ENCODE data around the gene THAP9.
"Not testable (repeated sequence)": the region's sequence is repeated elsewhere in the genome, so short reads cannot be mapped to it uniquely, and the experiment has no call there.

The THAP9 gene

DNA sequence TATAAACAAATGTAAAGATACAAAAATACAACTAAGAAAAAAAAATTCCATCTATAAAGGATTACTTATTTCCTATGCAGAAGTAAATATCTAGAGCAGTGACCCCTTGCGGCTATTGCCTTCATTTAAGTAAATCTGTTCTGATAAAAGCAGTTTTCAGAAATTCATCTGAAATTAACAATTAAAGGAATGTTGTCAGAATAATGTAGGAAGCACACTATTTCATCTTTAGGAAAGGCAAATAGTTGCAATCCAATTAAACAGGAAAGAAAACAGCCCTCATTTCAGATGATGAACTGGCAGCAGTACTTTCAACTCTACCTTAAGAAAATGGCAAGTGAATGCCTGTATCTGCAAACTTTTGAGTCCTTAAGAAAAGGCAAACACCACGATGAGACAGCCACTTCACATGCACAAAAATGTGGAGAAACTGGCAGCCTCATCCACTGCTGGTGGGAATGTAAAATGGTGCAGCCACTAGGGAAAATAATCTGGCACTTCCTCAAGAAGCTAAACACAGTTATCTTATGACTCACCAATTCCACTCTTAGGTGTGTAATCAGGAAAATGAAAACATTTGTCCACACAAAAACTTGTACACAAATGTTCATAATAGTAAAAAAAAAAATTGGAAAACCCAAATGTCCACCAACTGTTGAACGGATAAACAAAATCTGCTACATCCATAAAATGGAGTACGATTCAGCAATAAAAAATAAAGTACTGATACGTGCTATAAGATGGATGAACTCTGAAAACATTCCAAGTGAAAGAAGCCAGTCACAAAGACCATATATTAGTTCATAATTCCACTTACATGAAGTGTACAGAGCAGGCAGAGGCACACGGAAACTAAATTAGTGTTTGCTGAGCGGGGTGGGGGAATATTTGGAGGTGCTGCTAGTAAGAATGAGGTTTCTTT is 2.0 kb upstream of the THAP9 start:
- DNase-seq: no peak

DNA sequence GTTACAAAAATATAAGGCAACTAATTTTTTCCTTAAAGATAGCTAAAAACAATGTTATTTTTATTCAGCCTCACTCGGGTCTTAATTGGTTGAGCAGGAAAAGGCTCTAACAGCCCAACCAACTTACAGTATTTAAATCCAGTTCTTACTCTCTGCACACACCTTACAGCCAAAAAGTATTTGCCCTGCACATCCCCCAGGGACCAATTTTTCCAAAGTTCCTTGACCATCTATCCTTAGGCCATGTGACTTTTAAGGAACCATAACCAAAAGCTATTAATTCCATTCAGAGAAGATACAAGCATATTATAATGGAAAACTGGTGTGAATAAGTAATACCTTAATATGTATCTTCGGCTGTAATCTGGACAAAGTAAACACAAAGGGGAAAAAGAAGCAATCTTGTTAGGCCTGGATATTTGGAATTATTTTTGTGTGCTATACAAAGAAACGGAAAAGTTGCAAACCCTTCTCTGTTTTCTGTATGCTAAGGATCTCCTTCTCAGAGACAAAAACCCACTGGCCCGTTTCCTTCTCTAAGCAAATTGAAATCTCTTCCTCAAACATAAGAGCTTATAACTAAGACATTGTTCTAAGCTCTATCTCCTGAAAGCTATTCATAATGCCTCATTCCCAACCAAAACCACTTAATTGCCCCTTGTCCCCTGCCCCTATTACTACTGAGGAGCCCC is 1.0 kb upstream of the THAP9 start:
- no peak for DNase-seq

DNA sequence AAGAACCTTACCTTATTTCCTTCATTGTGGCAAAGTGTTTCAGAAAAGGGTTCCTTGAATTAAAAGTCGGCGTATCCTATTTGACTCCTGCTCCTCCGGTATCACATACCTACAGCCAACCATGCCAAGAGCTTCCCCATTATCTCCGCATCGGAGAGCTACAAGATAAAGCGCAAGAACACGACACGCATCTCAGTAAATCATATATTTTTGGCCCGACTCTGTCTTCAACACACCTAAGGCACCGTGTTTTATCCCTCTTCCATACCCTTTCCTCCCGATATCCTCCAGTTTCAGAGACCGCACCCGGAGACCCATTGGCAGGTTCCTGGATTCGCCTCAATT is 497 bp upstream of the THAP9 start:
- no peak for DNase-seq

DNA sequence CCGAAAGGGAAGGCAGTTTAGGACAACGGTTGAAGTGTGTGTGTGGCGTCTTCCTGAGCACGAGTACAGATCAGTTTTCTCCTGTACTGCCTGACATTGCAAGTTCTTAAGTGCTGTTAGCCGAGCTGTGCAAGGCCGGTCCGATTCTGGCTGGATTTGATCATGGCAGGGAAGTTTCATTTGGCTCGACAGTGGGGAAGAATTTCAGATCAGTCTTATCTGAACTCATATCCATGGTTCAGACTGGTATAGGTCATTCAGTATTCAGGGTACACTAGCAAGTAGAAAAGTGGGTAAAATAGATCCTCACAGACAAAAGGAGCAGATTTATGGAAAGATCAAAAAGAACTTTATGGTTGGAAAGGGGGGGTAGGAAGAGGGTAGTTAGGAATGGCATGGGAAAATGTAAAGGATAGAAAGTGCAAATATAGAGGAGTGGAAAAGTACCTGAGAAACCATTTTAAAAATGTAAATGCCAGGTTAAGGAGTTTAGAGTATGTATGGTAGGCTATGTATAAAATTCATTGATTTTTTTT is 716 bp downstream of the THAP9 start:
- no peak for DNase-seq

DNA sequence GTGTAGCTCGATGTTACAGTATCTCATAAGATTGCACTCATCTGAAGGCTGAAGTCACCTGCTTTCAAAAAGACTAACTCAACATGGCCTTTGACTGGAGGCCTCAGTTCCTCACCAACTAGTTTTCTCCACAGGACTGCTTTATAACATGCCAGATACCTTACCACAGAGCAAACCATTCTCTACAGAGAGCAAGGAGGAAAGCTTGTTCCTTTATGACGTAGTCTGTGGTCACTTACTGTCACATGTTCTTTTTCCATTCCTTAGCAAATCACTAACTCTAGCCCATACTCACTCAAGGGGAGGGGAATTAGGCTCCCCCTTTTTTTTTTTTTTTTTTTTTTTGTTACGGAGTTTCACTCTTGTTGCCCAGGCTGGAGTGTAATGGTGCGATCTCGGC is 3.2 kb downstream of the THAP9 start:
- DNase-seq: no peak

DNA sequence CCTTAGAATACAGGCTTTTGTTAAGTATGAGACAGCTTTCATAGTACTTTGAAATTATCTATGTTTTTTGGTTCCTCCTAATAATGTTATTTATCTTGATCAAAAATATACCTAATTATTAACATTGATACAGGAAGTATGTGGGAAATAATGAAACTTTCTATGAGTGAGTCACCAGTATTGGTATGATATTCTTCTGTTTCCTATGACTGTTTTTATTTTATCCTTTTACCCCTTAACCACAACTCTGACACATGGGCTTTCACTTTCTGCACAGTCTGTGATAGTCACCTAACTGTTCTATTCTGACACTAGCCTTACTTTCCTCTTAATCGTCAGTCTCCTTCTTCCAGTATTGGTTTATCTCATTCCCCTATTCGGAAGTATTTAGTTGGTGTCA is 4.7 kb downstream of the THAP9 start:
- peak; percentile 23 to 42 for DNase-seq

DNA sequence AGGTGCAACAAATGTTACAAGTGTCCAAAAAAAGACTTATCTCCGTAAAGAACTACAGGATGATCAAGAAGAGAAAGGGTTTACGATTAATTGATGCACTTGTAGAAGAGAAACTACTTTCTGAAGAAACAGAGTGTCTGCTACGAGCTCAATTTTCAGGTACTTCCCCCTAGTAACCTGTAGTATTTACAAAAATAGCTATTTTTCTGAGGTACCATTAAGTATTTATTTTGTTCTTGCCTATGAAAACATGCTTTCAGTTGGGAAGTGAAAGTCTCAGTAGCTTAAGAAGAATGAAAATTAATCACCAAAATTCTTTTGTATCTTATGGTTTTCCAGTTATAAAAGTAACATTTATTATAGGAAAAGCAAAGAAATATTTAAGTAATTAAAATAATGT is 5.9 kb downstream of the THAP9 start:
- DNase-seq: no peak

DNA sequence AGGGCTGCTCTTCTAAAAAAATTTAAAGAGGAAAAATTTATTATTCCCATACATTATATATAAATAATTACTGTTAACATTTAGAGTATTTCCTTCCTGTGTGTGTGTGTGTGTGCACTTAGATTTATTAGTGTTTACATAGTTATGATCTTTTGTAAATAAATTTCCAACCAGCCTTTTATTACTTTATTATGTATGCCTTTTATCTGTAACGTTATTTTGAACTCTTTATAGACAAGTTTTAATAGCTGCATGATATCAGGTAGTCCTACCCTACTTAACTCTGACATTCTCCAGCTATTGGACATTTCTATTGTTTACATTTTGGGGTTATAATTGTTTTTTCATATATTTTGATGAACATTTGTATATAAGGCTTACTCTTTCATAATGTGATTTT is 8.8 kb downstream of the THAP9 start:
- DNase-seq: no peak

DNA sequence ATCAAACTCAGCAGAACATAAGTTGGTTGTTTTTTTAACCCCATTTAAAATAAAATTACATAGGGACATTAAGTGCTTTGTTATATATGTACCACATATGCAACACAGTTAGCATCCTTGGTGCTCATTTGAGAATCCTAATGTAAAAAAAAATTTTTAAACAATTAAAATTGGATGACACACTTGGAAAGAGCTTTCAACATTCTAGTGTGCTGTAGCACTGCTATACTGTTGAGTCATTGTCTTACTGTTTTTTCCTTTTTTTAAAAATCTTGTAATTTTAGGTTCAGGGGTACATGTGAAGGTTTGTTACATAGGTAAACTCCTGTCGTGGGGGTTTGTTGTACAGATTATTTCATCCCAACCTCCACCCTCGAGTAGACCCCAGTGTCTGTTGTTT is 12.8 kb downstream of the THAP9 start:
- no peak for DNase-seq

DNA sequence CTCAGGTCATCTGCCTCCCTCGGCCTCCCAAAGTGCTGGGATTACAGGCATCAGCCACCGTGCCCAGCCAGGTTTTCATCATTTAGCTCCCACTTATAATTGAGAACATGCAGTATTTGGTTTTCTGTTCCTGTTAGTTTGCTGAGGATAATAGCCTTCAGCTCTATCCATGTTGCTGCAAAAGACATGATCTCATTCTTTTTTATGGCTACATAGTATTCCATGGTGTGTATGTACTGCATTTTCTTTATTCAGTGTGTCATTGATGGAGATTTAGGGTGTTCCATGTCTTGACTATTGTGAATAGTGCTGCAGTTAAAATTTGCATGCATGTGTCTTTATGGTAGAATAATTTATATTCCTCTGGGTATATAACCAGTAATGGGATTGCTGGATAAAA is 13.4 kb downstream of the THAP9 start:
- DNase-seq: not testable (repeated sequence)

DNA sequence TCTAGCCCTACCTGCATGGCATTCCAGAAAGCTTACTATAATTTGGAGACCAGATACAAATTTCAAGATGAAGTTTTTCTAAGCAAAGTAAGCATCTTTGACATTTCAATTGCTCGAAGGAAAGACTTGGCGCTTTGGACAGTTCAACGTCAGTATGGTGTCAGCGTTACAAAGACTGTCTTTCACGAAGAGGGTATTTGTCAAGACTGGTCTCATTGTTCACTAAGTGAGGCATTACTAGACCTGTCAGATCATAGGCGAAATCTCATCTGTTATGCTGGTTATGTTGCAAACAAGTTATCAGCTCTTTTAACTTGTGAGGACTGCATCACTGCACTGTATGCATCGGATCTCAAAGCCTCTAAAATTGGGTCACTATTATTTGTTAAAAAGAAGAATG is 17.6 kb downstream of the THAP9 start:
- no peak for DNase-seq

DNA sequence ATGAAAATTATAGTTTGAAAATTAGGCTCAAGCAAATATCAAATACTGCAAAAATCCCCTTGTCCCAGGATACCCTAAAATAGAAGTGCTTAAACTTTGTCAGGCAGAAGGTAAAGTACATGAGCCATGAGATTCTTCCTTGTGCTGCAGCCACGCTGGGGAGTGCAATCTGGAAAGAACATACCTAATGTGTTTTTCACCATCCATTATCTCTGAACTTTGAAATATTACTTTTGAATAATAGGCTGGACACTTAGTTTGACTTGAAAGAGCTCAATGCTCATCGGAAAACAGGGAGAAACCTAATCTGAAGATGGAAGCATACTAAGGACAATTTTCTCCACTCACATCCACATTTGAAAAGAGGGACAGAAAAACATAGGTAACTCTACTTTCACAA is 18.9 kb downstream of the THAP9 start:
- no peak for DNase-seq

DNA sequence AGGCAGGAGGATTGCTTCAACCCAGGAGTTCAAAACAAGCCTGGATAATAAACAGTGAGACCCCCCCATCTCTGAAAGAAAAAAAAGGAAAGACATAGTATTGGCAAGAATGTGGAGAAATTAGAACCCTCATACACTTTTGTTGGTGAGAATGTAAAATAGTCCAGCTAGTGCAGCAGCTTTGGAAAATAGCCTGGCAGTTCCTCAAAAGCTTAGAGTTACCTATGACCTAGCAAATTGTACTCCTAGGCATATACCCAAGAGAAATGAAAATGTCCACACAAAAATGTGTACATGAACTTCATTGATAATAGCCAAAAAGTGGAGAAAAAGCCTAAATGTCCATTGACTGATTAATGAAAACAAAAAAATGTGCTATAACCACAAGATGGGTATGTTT is 21.3 kb downstream of the THAP9 start:
- DNase-seq: no peak

DNA sequence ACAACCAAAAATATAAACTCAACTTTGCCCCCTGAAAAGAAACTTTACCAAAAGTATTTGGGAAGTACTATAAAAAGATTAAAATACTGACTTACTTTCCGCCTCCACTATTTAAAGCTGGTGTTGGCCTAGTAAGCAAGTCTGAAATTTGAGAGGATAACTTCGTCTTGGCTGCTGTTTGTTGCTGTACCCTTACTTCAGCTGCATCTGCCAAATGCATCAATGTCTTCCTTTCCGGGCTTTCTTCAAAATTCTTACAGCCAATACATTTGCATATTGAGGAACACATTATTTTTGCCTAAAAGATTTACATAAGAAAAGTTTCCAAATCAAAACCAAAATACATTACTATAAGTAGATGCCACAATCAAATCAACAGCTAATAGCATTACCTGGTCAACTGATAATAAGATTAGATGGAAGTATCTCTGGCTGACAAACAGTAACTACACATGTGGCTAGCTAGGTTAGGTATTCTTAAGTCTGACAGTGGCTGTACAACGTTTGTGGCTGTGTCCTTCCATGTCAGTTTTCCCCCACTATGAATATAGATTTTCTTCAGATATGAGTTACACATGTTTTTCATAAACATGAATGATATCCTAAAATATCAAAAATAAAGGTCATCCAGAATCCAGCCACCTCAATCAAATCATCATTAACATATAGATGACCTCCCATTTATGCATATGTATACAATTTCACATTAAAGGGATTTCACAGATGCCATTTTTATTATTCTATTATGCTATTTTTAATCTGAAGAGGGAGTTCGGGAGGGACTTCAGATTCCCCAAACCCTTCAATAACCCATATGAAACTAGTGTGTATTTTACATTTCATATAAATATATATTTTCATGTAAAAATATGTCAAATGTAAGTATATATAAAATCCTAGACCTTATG is 30.6 kb downstream of the THAP9 start:
- DNase-seq: no peak

DNA sequence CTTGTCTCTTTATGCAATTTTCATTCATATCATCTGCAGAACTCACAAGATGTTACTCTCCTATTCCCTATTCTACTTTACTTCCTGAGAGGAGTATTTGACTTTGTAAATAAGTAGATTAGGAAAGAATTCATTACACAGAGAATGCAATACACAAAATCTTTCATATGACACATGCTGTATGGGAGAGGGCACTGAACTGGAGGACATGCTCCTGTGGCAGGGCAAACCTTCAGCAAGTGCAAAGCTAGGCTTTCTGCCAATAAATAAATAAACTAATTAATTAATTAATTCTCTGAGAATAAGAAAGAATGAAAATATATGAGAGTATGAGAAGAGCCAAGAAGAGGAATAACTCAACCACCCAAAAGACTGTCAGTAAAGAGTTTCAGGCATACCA is 33.9 kb downstream of the THAP9 start:
- no peak for DNase-seq

DNA sequence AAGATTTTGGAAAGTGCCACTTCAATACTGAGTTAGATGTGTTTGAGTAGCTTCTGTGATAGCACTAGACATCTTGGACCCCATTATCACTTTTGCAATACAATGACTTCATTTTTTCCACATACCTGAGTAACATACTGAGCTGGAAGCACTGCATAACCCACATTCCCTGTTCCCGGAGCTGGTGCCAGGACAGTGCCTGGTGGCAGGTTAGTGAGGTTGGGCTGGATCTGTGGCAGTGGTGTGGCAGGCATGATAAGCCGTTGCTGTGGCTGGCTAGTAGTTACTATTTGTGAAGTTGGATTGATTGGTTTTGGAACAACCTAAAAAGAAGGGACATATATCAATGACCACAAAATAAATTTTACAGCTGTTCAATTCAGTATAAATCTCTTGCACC is 38.9 kb downstream of the THAP9 start:
- DNase-seq: no peak

DNA sequence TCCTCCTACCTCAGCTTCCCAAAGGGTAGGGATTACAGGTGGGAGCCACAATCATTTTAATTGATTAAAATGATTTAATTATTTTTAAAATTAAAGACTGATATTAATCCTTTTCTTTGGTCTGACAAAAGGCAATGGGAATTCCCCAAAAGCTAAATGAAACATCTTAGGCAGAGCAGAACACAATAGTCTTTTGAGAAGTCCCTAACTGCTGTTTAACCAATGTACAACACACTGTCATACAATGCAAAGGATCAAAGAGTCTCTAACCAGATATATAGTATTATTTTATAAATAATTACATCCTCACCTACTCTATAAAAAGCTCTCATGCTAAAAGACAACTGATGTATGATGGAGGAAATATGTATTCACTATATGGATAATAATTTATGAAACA is 47.0 kb downstream of the THAP9 start:
- no peak for DNase-seq

DNA sequence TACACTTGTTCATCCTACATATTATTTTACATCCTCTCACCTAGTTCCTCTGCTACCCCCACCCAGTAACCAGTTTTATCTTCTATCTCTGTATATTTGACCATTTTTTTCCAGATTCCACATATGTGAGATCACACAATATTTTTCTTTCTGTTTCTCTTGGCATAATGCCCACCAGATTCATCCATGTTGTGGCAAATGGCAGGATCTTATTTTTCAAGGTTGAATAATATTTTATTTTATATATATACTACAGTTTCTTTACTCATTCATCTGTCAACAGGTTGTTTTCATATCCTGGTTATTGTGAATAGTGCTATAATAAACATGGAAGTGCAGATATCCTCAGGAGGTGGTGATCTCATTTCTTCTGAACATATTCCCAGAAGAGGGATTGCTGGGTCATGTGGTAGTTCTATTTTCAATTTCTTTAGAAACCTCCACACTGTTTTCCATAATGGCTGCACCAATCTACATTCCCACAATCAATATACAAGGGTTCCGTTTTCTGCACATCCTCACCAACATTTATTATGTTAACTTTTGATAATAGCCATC is 48.2 kb downstream of the THAP9 start:
- no peak for DNase-seq

DNA sequence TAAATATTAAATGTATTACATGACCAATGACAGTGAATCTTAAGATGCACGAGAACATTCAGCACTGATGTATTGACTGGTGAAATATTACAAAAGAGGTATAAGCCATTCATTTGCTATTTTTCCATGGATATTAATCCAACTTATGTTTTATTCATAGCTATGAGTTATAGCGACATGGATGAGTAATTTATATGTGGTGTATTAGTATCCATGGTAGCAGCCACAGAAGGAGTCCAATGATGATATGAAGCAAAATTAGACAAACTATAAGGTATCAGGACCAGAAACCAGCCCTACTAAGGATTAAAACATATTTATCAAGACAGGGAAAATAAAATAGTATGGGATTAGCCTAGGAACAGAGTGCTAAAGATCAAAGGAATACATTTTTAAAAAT is 50.7 kb downstream of the THAP9 start:
- no peak for DNase-seq

DNA sequence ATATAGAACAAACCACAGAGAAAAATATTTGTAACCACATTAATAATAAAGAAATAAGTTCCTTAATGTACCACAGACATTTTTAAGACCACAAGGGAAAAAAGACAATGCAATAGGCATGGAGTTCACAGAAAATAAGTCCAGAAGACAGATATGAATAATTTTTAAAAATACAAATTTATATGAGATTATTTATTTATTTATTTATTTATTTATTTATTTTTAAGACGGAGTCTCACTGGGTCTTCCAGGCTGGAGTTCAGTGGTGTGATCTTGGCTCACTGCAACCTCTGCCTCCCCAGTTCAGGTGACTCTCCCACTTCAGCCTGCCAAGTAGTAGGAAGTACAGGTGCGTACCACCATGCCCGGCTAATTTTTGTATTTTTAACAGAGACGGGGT is 53.7 kb downstream of the THAP9 start:
- no peak for DNase-seq

DNA sequence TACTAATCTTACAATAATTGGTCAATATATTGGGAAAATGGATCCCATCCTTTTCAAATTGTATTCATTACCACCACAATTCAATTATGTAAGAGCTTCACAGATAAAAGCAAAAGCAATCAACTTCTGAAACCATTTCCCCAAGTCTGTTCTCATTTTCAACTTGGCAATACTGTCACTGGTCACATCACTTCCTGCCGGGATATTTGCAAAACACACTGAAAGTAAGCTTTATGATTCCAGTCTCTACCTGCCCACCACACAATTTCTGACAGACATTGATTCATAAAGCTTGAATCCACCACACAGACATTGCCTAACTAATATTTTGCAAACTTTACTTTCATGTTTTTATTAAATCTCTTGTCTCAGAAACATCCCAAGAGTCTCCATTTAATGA is 56.5 kb downstream of the THAP9 start:
- no peak for DNase-seq

DNA sequence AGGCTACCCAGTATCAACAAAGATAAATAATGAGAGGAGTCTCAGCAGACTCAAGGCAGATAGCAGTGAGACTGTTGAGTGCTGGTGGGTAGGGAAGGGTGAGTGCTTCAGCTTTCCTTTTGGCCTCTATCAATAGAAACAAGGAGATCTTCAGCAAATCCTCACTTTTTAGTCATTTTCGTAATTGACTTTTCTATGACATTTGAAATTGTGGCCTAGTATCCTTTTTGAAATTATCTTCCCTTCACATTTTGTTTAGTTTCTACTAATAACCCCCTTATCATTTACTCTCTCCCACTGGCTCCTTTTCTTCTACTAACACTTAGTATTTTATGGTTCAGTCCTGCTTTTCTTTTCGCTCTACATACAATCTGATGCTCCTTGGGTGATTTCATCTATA is 65.2 kb downstream of the THAP9 start:
- DNase-seq: no peak

DNA sequence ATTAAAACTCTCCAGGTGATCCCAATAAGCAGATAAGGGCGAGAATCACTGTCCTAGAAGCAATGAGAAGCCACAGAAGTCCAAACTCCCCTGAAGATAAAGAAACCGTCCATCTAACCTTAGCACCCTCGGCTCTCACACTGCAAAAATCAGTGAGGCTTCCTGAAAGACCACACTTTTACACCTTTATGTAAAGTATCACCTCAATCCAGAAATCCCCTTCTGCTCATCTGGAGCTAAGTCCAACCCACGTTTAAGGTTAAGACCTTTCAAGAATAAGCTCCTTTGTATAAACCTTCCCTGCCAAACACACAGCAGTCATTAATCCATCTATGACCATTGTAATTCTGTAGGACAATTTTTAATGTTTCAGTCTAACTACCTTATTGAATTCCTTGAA is 68.4 kb downstream of the THAP9 start:
- DNase-seq: no peak
